Panc1 (cell line): Measurements from ENCODE around the gene THAP4. TPM values are rescaled to one million over a fixed set of nuclear protein-coding genes. Genes with fewer than 3 reads are reported as not detected.

Source experiments
- ATAC-seq: fragments of 200-7000 bp; cut with Tn5 transposase; 2 replicates; pipeline ENCODE4 v1.9.1; 2020; ENCODE audit warnings: mild to moderate bottlenecking, moderate library complexity
- BruUV-seq: library from RNA; stranded (reverse); fragments of 400-500 nt; replicated peaks from 2 replicates; lab custom pipeline; 2021; lab: Mats Ljungman, UMichigan
- CTCF ChIA-PET: fragments of 300-600 bp; sonication (Branson Sonifier 250); formaldehyde crosslinking; loops from one replicate; lab custom pipeline; 2022; ENCODE audit warnings: antibody characterized with exemption; lab: Charles Lee
- POLR2A ChIA-PET: fragments of 300-600 bp; sonication (Branson Sonifier 250); formaldehyde crosslinking; loops from one replicate; lab custom pipeline; 2022; ENCODE audit warnings: antibody characterized with exemption; lab: Charles Lee
- DNase-seq: peaks from one replicate; pipeline ENCODE4 v3.0.0-alpha.2; 2010; ENCODE audit warnings: low read depth, low spot score
- H3K27ac ChIP-seq: 2 replicates; pipeline ENCODE4 v1.5.1; 2011; ENCODE audit warnings: mild to moderate bottlenecking, low read length, inconsistent platforms
- H3K27me3 ChIP-seq: fragments of 200-500 bp; sonication (Bioruptor generic); 2 replicates; pipeline ENCODE4 v1.6.0; 2014; ENCODE audit warnings: low read length, inconsistent platforms; ENCODE audit not compliant: control insufficient read depth, insufficient read depth
- H3K36me3 ChIP-seq: fragments of 200-500 bp; sonication (Bioruptor generic); 2 replicates; pipeline ENCODE4 v1.5.1; 2014; ENCODE audit warnings: inconsistent platforms, mild to moderate bottlenecking, low read length, moderate library complexity; ENCODE audit not compliant: control insufficient read depth, insufficient read depth
- H3K4me1 ChIP-seq: 2 replicates; pipeline ENCODE4 v1.5.1; 2011; ENCODE audit warnings: inconsistent platforms, mild to moderate bottlenecking, low read length, moderate library complexity; ENCODE audit not compliant: control insufficient read depth, insufficient read depth
- H3K4me3 ChIP-seq, 2 experiments: 2 replicates each; pipeline ENCODE4 v1.5.1; 2011 to 2012; ENCODE audit warnings: low read depth in 2 of 2, low read length in 2 of 2, mild to moderate bottlenecking in 2 of 2, inconsistent platforms in 1 of 2, moderate library complexity in 1 of 2
- H3K9me3 ChIP-seq: fragments of 200-500 bp; sonication (Bioruptor generic); 2 replicates; pipeline ENCODE4 v1.5.1; 2014; ENCODE audit warnings: low read depth, mild to moderate bottlenecking, inconsistent platforms, low read length, moderate library complexity; ENCODE audit not compliant: control insufficient read depth, insufficient read depth
- POLR2AphosphoS5 ChIP-seq: IDR thresholded peaks from 2 replicates; pipeline ENCODE4 v1.6.1; 2012; ENCODE audit warnings: mild to moderate bottlenecking, low read depth, low read length, moderate library complexity
- REST ChIP-seq, 2 experiments: IDR thresholded peaks; 2 replicates each; pipeline ENCODE4 v1.6.1; 2011 to 2012; ENCODE audit warnings: low read depth in 2 of 2, control low read depth in 1 of 2, low read length in 1 of 2, mild to moderate bottlenecking in 1 of 2, moderate library complexity in 1 of 2; ENCODE audit not compliant: insufficient read depth in 1 of 2
- SIN3A ChIP-seq: IDR thresholded peaks from 2 replicates; pipeline ENCODE4 v1.6.1; 2012; ENCODE audit warnings: low read depth, mild to moderate bottlenecking, low read length, moderate library complexity, borderline replicate concordance; ENCODE audit not compliant: insufficient read depth
- TCF7L2 ChIP-seq: IDR thresholded peaks from 2 replicates; pipeline ENCODE4 v1.6.1; 2011; ENCODE audit warnings: mild to moderate bottlenecking, low read depth, low read length, inconsistent platforms
- in situ Hi-C: cut with HindIII; loops from 2 replicates; pipeline ENCODE4 v1.10.0; 2016; ENCODE audit warnings: low sequenced_read_pairs, low pct_unique_long_range_greater_than_20kb
- intact Hi-C: fragments of 100-400 bp; cut with micrococcal nuclease; formaldehyde crosslinking; loops from one replicate; pipeline ENCODE4 v1.10.0; 2022; ENCODE audit not compliant: unreplicated experiment
- total RNA-seq: library from RNA; stranded (reverse); gene quantifications from one replicate; pipeline ENCODE4 v1.2.1, GENCODE V29; 2021; ENCODE audit not compliant: unreplicated experiment
- TF ChIP-seq, protein P1 (sequence below): fragments of 450-650 bp; IDR thresholded peaks from 2 replicates; pipeline ENCODE4 v1.5.1; 2017; ENCODE audit warnings: mild to moderate bottlenecking

Gene THAP4
- total RNA-seq, 1 experiment from 2014 or later: 77.9 TPM

- ATAC-seq: no peak
- H3K27ac ChIP-seq: no peak overlapping the region
- POLR2A ChIA-PET: no interaction called here
- no TSS peak for BruUV-seq
- no peaks in the 10 kb centered on the region for H3K9me3 ChIP-seq
- in situ Hi-C loops: no loop called here
- H3K36me3 ChIP-seq: no peaks in the 10 kb centered on the region; the same call in 1 of the 2 replicates
- TF ChIP-seq REST (IDR thresholded peaks at IDR 0.05; ENCODE audit: insufficient read depth in 1 of 2, low read depth in 2 of 2, low read length in 1 of 2) (no peak; a peak in 1 of 4 replicates), SIN3A (no peak), TCF7L2 (no peak)
- TF ChIP-seq, protein P1, sequence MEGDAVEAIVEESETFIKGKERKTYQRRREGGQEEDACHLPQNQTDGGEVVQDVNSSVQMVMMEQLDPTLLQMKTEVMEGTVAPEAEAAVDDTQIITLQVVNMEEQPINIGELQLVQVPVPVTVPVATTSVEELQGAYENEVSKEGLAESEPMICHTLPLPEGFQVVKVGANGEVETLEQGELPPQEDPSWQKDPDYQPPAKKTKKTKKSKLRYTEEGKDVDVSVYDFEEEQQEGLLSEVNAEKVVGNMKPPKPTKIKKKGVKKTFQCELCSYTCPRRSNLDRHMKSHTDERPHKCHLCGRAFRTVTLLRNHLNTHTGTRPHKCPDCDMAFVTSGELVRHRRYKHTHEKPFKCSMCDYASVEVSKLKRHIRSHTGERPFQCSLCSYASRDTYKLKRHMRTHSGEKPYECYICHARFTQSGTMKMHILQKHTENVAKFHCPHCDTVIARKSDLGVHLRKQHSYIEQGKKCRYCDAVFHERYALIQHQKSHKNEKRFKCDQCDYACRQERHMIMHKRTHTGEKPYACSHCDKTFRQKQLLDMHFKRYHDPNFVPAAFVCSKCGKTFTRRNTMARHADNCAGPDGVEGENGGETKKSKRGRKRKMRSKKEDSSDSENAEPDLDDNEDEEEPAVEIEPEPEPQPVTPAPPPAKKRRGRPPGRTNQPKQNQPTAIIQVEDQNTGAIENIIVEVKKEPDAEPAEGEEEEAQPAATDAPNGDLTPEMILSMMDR: no peak
- CTCF ChIA-PET: interaction anchor here (0.7 kb wide), 1 partner anchor 12 kb away, joined by 3 read pairs; no protein-coding TSS in a partner anchor
- no peak for DNase-seq
- intact Hi-C loops: no loop called here
- no peak overlapping the region for H3K4me3 ChIP-seq
- no peaks in the 10 kb centered on the region for H3K27me3 ChIP-seq
- H3K4me1 ChIP-seq: peaks cover 45% of the 10 kb centered on the region
These were observed 74.6 kb downstream of the THAP4 start for GRCh38 chr2:241562269-241562891.

- H3K9me3 ChIP-seq: no peaks in the 10 kb centered on the region
- no peak overlapping the region for H3K27ac ChIP-seq
- ChIA-PET POLR2A (no interaction called here), CTCF (interaction anchor here (0.7 kb wide), 1 partner anchor 11 kb away, joined by 3 read pairs; no protein-coding TSS in a partner anchor)
- H3K4me1 ChIP-seq: peaks cover 45% of the 10 kb centered on the region
- TF ChIP-seq, protein P1: no peak
- TF ChIP-seq TCF7L2: no peak
- no peak for TF ChIP-seq SIN3A
- no peak for TF ChIP-seq POLR2AphosphoS5
- no peak for TF ChIP-seq REST (IDR thresholded peaks at IDR 0.05; ENCODE audit: insufficient read depth in 1 of 2, low read depth in 2 of 2, low read length in 1 of 2)
- no peak for DNase-seq
- in situ Hi-C loops (no loop called here), intact Hi-C loops (no loop called here)
- 0 out of 2 replicates have a peak, but pooled peaks have one; percentile 12 for ATAC-seq
- no TSS peak for BruUV-seq
- no peaks in the 10 kb centered on the region; the same call in 1 of the 2 replicates for H3K36me3 ChIP-seq
- H3K27me3 ChIP-seq: no peaks in the 10 kb centered on the region
- no peak overlapping the region for H3K4me3 ChIP-seq
These were observed 75.1 kb downstream of the THAP4 start for GRCh38 chr2:241561832-241562231.
